Prostate gland (tissue), 2 donors: Measurements from ENCODE around the gene CRISPLD2.

Experiments used
- CTCF ChIP-seq, 4 experiments: fragments of 200-600 bp in 2 of 4; fragments of 450-650 bp in 2 of 4; sonication (generic) in 2 of 4; IDR thresholded peaks; 1 replicate in 3 of 4; 2 replicates in 1 of 4; pipeline ENCODE4 v1.5.1; 2016 to 2019; ENCODE audit warnings: antibody characterized with exemption in 4 of 4, mild to moderate bottlenecking in 2 of 4, moderate library complexity in 2 of 4
- POLR2AphosphoS5 ChIP-seq: sonication (generic); formaldehyde crosslinking; IDR thresholded peaks from one replicate; pipeline ENCODE4 v1.6.1; 2017; ENCODE audit warnings: antibody characterized with exemption

GRCh38 chr16:84815462-84815861 is 4.3 kb upstream of the CRISPLD2 start:
- TF ChIP-seq POLR2AphosphoS5 (no peak), CTCF (IDR thresholded peaks at IDR 0.05) (no peak)
